GM19035 (cell line): ENCODE data around the gene COQ3.
"Not testable (repeated sequence)": the region's sequence is repeated elsewhere in the genome, so short reads cannot be mapped to it uniquely, and the experiment has no call there.

ENCODE experiments used
- ATAC-seq: cut with Tn5 transposase; IDR thresholded peaks from one replicate; pipeline ENCODE4 v1.9.1; 2021; ENCODE audit not compliant: unreplicated experiment

COQ3 gene

DNA sequence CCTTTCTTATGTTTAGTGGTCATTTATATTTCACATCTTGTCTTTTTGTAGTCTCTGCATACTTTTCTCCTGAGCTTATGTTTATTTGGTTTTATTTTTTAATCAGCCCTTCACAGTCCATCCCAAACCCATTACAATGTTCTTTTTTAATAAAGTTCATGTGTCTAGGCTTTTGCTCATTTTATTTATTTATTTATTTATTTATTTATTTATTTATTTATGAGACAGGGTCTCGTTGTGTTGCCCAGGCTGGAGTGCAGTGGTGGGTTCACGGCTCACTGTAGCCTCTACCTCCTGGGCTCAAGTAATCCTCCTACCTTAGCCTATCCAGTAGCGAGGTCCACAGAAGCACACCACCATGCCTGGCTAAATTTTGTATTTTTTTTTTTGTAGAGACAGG is 3.1 kb downstream of the COQ3 start:
- ATAC-seq: no peak

DNA sequence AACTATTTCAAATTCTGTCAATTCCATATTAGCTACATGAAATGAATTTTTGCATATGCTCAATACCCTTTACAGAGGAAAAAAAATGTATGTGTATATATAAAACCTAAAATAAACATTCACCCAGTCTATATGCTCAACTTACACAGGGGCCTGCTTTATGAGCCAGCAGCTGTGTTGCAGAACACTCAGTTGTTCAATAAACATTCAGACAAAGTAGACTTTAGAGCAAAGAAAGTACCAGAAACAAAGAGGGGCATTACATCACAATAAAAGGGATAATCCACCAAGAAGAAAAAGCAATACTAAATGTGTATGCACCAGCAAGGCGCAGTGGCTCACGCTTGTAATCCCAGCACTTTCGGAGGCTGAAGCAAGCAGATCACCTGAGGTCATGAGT is 9.5 kb downstream of the COQ3 start:
- ATAC-seq: no peak

GRCh38 chr6:99378636-99379035 is 15.4 kb downstream of the COQ3 start:
- no peak for ATAC-seq

DNA sequence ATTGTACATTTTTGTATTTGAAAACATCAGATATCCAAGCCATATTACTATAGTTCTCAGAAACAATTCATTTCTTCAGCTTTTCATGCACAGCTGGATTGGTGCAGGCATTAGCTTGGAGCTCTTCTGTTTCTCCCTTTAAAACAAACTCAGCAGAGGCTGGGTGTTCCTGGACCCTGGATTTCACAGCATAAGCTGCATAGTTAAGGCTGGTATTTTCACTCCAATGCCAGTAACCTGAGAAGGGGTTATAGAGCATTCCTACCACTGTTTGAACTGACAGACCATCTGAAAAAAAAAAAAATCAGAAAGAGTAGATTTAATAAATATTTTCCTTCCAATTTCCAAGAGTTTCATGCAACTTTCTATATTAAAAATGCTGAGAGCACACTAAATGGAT is 24.5 kb downstream of the COQ3 start:
- ATAC-seq: no peak

DNA sequence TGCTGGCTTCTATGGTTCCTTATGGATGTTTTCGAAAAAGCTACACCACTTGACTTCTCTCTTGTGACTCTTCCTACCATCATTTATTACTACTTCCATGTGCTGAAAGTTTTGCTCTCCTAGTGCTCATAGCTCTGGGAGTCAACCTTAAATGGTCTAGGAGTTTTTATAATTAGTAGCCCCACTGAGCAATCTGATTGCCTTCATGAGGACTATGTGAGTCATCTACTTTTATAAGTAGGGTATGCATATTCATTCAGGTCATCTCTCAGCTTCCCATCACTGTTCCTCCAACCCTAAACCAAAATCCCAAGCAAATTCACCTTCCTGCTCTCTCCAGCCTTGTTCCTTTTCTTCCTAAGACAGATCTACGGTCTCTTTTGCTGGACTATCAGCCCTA is 27.1 kb downstream of the COQ3 start:
- no peak for ATAC-seq

GRCh38 chr6:99364026-99364425 is 30.0 kb downstream of the COQ3 start:
- ATAC-seq: peak; percentile 99

GRCh38 chr6:99362678-99363268 is 31.2 kb downstream of the COQ3 start:
- no peak for ATAC-seq

GRCh38 chr6:99359800-99360199 is 34.2 kb downstream of the COQ3 start:
- no peak for ATAC-seq

DNA sequence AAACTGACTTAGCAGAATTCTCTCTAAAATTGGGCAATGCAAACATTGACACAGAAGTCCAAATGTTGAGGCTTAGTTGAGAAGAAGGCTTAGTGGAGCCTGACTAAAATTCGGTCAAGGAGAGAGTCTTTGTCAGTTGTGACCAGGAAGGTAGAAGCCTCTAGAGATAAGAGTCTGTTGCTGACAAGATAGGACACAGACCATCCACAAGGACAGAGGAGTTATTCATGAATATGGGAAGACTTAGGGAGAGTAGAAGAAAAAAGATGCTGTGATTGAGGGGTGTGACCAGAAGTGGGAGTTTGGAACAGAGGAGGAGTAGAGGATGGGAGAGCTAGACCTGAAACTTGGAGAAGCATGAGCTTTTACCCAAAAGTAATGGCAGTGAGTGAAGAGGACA is 37.4 kb downstream of the COQ3 start:
- ATAC-seq: no peak

GRCh38 chr6:99354983-99355382 is 39.0 kb downstream of the COQ3 start:
- no peak for ATAC-seq

- no peak for ATAC-seq
These were observed 40.9 kb downstream of the COQ3 start for GRCh38 chr6:99353126-99353525.

DNA sequence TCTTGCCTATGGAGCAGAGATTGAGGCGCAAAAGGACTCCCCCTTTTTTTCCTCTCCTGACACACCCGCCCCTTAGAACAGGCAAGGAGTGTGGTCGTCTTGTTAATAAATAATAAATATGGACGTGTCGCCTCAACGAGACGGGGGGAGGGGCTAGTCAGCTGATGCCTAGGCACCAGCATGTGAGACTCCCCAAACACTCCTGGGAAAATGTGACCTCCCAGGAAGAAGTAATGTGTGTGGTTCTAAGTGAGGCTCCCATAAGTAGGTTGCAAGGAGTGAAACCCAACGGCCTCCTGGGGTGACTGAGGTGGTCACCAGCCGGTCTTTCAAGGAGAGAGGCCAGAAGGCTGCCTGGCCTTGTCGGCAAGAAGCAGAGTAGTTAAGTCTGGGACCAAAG is 43.4 kb downstream of the COQ3 start:
- ATAC-seq: no peak

DNA sequence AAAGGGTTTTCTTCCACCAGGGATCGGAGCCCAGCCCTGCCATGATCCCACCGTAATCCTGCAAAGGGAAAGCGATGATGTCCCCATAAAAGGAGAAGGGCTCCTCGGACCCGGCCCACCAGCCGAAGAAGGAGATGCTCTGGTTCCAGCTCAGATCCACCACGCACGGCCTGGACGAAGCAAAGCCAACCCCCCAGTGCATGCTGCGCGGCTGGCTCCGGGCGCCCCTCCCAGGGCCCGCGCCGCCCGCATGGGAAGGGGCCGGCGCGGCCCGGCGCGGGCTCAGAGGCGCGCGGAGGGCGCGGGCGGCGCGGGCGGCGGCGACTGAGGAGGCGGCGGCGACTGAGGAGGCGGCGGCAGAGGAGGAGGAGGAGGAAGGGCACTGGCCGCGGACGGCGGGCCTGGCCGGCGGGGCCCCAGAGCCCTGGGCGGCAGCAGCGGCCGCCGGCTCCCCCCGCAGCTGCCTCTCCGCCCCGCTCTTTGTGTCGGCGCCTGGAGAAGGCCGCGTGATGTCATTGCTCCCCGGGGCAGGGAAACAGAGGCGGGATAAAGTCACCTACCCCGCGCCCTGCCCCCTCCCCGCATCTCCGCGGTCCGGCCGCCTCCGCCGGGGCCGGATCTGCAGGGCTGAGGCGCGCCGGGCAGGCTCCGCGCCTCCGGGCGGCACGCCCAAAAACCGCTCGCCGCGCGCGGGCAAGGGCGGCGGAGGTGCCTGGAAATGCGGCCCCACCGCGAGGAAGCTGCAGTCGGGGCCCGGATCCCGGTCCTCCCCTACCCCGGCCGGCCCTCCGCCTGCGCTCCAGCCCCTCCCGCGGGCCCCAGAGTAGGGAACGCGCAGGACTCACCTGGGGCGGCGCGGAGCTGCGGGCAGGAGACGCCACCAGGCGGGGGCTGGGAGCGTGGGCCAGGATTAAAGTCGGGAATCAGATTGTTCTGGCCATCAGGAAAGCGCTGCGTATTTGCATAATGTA is 44.5 kb downstream of the COQ3 start, which contains the start of gene FAXC:
FAXC (minus strand) TSS at position 504 of the 971 bp plus-strand sequence; CDS start at position 202, 302 bp downstream.
- peak; percentile 64 for ATAC-seq

- no peak for ATAC-seq
These were observed 45.5 kb downstream of the COQ3 start for GRCh38 chr6:99348288-99349170.

DNA sequence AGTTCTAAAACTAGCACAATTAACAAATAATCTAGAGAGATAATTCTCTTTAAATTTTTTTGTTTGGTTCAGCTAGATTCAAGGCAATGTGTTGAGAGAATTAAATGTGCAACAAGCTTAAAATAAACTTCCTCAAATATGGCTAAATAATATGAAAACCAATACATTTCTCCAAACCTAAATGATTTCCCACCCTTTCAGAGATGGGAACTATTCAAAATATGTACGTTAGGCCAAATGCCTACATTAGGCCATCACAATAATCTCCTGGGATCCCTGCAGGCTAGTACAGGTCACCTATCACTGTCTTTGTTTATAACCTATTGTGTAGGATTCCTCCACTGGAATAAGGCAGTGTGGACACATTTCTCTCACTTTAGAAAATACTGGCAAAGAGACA is 46.2 kb downstream of the COQ3 start:
- no peak for ATAC-seq

- ATAC-seq: no peak
These were observed 47.4 kb downstream of the COQ3 start for GRCh38 chr6:99346595-99346994.

DNA sequence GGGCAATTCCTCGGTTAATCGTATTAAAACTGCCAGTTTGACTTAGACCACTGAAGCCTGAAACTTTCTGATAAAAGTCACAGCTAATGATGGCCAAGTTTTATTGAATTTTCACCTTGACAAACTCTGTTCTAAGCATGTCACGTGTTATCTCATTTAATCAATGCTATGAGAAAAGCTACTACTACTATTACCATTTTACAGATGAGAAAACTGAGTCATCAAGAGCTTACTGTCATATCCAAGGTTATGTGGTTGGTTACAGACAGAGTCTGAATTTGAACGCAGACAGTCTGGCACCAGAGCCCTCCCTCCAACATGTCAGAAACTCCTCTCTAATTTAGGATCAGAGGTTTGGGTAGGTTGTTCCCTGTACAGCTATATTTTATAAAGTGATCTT is 48.8 kb downstream of the COQ3 start:
- no peak for ATAC-seq

GRCh38 chr6:99344289-99344688 is 49.7 kb downstream of the COQ3 start:
- ATAC-seq: no peak

DNA sequence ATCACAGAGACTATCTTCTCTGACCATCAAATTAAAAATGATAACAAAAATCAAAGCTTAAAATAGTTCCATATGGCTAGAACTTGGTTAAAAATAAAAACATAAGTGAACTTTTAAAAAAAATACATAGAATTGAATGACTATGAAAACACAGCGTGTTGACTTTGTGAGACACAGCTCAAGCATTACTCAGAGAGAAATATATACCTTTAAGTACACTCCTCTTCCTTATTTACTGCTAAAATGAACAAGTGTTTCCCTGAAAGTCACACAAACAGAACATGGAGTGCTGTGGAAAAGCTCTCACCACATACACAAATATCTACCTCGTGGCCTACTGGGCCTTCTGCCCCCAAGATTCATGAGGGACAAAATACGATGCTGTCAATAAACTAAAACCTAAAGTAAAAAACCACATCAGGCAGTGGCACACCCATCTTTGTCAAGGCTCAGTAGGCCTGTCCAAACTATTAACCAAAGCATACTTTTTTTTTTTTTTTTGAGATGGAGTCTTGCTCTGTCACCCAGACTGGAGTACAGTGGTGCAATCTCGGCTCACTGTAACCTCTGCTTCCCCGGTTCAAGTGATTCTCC is 52.0 kb downstream of the COQ3 start:
- ATAC-seq: no peak

GRCh38 chr6:99338188-99338587 is 55.8 kb downstream of the COQ3 start:
- ATAC-seq: no peak

- ATAC-seq: not testable (repeated sequence)
These were observed 58.7 kb downstream of the COQ3 start for GRCh38 chr6:99335298-99335697.
